NCI-H748 treated with DMSO at 0.1 percent for 48 hours (cell line): ENCODE data around the gene PPARGC1A.

Source experiments
- DNase-seq: peaks from one replicate; lab custom pipeline; 2025; lab: John Stamatoyannopoulos, UW

The PPARGC1A gene

GRCh38 chr4:23838131-23838530 lies 51.7 kb downstream of the PPARGC1A start:
- no peak for DNase-seq

- DNase-seq, result no peak
These were observed 52.5 kb downstream of the PPARGC1A start for GRCh38 chr4:23837371-23837770.

DNA sequence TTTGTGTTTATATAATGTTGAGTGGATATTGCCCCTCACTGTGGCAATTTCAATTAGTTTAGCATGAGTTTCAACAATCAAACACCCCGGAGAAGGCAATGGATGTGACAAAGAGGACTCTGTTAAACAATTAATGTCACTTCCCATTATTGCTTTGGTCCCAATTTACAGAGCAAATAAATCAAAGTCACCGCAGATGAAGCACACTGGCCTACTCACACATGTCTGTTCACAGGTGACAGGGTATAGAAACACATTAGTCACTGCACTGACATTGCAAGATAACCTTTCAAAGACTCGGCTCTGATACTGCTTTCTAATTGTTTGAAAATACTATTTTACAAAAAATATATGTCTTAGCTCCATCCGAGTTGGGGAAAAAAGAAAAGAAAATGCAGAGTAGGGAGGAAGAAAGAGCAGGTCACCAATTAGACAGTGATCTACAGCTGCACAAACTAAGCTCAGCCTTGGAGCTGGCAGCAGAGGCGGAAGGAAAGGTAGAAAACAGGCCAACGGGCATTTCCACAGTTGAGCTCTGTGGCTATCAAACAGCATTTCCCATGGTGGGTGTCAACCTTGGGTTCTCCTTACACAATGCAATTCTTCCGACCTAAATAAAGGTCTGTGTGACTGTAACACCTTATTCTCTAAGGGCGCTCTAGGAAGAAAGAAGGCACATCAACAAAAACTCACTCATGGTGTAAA lies 53.9 kb downstream of the PPARGC1A start:
- DNase-seq, result no peak

GRCh38 chr4:23828779-23829178 lies 61.1 kb downstream of the PPARGC1A start:
- no peak for DNase-seq

- DNase-seq, result no peak
These were observed 61.7 kb downstream of the PPARGC1A start for GRCh38 chr4:23828020-23828715.

GRCh38 chr4:23822181-23822580 lies 67.7 kb downstream of the PPARGC1A start:
- no peak for DNase-seq

DNA sequence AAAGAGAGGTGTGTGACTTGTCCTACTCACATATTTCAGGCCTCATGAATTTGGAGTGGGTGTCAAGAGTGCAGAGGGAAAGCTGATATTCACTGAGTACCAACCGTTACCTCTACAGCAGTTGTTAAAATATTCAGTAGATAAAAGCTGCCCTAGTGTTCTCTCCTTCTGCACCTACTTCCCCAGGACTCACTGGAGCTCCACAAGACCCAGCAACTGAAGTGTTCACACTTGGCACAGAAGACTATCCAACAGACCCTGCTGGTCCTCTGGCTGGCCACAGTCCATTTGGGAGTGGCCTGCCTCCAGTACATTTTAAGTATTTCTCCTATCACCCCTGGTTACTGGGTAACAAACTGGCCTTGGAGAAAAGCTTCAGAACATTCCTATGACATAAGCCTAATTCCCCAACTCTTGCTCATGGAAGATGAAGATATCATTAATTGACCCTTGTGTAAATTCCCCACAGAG lies 70.8 kb downstream of the PPARGC1A start:
- no peak for DNase-seq

- DNase-seq, result peak; percentile 83
These were observed 71.6 kb downstream of the PPARGC1A start for GRCh38 chr4:23818097-23818885.

DNA sequence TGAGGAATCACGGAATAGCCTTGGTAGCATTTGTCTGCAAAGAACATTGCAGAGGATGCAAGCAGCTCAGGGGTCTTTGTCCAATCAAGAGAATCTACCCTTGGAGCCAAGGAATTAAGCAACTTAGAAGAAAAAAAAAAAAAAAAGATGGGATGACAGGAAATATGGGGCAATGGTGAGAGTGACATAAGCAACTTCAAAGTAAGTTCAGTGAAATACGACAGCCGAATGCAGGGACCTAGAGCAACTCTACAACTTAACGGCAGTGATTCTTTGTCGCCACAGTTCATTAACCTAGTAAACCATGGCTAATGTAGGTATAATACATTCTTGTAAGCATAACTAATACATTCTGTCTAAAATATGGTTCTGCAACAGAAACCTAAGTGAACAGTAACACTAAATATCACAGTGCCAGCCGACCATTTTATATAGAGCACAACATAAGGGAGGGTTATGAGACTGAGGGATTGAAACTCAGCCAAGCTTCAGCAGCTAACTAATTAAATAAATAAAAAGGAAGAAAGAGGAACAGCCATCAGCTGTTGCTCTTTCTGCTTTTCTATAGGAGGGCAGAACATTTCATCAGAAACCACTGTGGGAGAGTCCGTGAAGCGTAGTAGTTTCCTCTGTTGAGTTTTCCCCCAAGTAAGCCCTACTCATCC lies 74.7 kb downstream of the PPARGC1A start:
- no peak for DNase-seq

DNA sequence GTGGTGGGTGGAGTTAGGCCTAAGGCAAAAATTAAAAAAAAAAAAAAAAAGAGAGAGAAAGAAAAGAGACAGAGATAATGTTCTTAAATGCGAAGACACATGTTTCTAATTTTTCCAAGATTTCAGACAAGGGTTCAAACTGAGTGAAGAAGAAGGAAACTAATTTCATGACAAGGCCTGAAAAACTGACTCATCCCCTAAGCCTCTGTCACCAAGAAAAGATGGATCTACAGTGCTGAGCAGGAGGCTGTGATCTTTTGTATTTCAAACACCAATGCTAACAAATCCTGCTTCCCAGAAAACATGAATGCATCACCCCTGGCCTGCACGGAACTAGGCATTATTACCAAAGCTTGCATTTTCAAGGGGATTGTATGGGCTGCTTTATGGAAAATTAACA lies 75.3 kb downstream of the PPARGC1A start:
- DNase-seq, result no peak

GRCh38 chr4:23811161-23811560 lies 78.7 kb downstream of the PPARGC1A start:
- no peak for DNase-seq

GRCh38 chr4:23805450-23805851 lies 84.4 kb downstream of the PPARGC1A start:
- no peak for DNase-seq

- DNase-seq, result no peak
These were observed 100.1 kb downstream of the PPARGC1A start for GRCh38 chr4:23789762-23790161.

DNA sequence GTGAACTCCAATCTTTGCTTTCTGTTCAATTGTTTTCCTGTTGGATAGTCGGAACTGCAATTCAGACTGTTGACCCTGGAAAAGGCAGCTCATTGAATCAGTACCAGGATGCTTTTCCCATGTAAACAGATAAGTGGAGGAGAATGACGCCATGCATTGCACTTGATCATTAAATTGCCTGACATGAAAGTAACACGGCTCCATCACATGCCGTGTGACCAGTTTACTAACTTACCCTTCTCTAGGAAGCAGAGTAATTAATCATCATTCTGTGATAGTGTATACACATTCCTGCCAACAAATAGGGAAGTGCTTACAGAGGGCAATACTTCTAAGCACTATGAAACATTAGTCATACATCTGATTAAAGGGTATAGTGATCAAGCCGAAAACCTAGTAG lies 101.4 kb downstream of the PPARGC1A start:
- no peak for DNase-seq

DNA sequence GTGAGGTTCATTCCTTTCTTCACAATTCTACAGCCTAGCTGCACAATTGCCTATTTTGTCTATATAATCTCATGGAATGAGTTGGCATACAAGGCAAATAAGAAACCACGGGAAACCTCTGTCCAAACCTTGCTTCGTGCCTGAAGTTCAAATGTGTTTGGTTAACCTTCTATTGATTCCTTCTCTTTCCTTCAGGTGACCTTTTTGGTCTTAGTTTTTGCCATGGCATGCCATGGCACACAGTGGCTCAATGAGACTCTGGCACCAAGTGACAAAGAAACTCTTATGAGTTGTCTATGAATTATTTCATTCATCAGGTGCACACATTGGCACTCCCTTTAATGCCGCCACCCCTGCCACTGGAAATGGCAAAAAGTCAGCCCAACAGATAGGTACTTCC lies 101.8 kb downstream of the PPARGC1A start:
- no peak for DNase-seq

DNA sequence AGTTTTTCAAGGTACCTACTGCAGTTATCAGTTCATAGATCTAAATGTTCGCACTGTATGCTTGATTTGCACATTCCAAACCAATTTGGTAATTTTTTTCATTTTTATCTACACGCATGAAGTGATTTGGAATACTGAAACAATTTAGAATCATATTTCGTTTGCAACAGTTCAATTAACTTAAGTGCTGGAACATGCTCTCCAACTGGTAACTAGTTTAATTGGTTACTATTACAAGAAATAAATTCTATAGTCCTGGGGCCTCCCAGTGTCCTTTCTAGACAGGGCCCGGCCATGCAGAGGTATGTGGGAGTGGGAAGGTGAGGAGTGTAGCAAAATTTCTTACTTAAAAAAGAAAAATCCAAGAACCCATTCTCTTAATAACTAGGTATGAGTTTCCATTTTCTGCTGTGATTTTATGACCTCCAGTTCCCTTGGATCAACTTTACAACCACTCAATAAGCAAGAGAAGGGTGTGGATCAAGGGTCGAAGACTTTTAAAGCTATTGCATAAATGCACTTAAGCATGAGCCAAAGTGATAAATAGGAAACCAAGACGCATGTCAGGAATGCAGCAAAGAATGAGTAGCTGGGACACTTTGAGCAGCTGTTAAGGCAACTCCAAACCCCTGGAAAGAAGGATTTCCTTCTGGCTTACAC lies 106.9 kb downstream of the PPARGC1A start:
- DNase-seq, result no peak

GRCh38 chr4:23779839-23780238 lies 110.0 kb downstream of the PPARGC1A start:
- no peak for DNase-seq

GRCh38 chr4:23779422-23779821 lies 110.4 kb downstream of the PPARGC1A start:
- DNase-seq, result no peak

DNA sequence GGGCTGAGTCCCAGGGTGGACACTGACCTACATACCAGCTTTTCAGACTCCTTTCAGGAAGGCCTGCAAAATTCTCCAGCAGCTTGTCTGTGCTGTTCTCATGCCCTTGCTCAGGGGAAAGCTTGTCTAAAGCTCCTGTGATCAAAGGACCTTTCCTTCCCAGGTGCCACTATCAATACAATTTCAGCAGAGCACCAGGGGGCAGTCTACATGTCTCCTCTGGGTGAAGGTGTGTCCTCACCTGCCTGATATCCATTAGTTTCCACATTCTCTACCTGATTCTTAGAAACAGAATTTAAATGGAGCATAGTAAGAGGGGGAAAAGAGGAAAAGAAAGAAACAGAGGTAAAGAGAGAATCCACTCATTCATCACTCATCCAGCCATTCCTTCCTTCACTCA lies 114.2 kb downstream of the PPARGC1A start:
- no peak for DNase-seq

GRCh38 chr4:23774909-23775308 lies 114.9 kb downstream of the PPARGC1A start:
- no peak for DNase-seq

DNA sequence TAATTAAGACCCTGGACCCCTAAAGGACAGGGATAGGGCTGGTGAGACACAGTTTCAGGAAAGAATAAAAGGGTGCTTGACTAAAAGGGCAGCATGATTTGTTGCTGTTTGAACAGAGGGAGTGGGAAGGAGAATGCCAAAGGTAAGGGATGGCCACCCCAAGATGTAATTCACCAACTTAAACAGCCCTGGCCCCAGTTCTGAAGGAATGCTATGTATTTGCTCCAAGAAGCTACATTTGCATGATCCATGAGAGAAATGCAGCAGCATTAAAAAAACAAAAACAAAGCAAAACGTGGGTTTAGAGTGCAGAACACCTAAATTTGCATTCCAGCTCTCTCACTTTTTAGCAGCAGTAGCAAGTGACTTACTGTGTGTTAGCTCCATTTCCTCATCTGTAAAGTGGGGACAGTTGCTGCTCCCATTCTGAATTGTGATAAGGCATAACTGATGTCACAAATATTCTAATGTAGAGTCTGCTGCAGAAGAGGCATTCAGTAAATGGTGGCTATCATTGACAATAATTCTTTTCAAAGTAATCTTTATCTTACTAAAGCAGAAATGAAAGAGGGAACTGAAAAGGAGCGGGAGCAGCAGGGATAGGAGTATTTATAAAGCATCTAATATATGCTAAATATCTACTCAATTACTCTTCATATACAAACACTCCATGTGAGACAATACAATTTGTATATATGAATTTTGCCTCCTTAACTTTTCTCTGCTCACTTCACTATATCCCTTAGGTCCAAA lies 115.8 kb downstream of the PPARGC1A start:
- DNase-seq, result no peak
